HG03196 (cell line): ENCODE data around the gene PARD3.

ENCODE experiments used
- ATAC-seq: cut with Tn5 transposase; IDR thresholded peaks from one replicate; pipeline ENCODE4 v1.9.1; 2021; ENCODE audit not compliant: unreplicated experiment

Gene PARD3

DNA sequence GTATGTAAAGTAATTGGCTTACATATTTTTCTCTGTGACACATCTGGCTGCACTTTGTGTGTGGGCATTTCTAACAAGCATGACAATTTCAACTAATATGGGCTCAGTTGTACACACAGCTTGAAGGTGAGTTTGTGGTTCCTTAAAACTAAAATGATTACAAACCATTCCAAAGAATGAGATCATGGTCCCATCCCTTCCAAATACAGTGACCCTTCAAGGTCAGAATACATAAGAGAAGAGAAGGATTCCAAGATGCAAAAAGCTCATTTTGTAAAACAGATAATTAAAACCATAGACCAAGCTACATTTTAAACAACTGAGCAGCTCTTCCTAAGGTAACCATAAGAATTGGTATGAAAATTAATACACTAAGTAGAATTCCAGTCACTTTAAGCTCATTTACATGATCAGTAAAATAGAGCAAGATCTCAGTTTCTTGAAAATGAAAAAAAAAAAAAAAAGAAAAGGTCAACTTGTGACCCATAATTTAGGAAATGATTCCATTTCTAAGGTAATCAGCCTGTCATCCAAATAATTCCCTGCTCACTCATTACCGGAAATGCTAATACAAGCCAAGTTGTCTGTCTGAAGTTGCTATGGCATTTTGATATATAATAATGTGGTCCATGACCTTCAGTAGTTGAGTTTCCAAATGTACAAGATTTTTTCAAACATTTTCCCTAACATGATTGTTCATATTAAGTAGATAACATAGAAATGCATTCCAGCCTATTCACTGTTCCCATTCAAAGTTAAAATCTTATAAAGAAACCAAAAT is 688.5 kb downstream of the PARD3 start:
- ATAC-seq = no peak

DNA sequence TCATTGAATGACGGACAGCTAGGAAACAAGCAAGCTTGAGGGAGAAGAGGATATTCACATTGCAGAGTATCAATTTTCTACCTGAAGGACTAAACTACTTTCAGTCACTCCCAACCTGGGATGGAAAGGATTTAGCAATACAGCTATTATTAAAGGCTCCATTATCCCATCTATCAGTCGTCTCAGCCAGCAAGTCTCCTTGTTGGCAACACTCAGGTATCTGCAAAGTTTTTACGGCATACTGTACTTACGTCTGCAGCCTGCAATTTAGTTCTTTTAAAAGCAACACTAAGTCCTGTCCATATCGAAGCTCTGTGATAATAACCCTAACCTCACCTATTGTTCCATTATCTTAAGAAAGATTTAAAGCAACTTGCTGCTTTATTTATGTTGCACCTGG is 689.4 kb downstream of the PARD3 start:
- ATAC-seq = no peak

DNA sequence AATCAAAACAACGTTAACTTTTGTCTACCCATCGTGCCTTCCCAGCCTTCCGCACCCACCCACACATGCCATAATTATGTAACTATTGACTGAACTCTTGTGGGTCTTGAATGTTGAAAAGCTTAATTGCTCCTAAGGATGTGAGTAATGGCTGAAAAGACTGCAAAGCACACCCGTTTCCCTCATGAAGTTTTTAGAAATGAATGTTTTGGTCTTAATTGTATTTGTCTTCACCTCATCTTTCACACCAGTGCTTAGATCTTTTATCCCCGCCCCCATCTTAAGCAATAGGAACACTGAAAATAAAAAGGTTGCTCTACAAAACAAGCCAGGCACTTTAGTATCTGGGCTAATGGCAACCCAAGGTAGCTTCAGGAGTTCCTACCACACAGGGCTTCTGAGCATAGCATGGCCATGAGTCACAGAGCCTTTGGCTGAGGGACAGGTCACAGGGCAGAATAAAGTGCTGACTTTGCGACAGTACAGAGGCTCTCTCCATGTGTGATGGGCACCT is 690.5 kb downstream of the PARD3 start:
- ATAC-seq = no peak

DNA sequence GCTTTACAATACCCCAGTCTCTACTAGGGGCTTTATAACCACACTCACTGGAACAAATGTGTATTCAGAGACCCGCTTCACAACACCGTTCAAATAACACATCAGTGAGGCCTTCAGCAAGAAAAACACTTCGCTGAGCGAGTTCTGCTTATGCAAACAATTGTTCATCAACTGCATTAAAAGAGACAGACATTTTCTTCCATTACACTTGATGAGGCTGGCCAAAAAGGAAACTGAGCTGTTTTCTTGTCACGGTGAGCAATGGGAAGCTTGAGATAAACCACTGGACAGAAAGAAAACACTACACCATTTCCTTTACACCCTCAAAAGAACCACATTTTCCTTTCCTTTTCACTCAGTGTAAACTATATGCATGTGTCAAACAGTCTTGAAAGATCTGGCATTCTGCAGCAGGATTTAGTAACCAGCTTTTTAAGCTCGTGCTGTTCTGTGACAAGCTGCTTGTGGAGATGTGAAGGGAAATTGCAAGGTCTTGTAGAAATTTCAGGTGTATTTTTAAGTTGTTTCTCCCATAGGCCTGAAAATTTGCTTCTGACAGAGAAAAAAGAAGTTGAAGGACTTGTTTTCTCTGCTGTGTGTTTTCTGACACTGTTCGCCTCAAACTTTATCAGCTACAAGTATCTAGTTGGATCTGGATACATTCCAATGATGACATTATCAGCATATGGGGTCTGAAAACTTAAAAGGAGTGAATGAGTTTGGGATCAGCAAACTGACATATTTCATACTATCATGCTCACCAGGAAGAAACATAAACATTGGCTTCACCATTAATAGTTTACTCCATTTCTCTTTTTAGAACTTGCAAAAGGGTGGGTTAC is 693.1 kb downstream of the PARD3 start:
- no peak for ATAC-seq

DNA sequence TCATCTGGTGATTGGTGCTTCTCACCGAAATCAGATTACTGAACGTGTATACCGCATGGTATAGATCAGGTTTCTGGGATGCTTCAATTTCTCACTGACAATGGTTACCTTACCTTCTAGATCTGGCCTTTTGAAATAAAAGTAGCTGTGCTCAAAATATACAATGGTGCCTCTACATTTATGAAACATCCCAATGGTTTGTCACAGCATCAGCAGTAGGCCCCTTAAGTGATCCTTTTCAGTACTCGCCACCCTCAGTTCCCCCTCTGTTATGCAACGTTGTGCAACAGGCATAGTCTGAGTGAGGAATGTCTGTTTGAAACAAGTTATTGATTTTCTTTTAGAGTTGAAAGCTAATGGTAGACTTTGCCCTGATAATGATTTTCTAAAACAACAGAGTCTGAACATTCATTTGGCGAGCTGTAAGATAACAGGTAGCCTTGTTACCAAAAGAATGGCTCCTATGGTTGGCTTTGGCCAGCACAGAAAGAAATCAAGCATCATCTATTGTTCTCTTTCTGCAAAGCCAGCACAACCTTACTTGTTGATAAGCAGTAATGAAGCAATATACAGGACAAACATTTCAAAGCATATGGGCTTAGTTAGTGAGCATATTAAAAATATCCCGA is 693.9 kb downstream of the PARD3 start:
- no peak for ATAC-seq

DNA sequence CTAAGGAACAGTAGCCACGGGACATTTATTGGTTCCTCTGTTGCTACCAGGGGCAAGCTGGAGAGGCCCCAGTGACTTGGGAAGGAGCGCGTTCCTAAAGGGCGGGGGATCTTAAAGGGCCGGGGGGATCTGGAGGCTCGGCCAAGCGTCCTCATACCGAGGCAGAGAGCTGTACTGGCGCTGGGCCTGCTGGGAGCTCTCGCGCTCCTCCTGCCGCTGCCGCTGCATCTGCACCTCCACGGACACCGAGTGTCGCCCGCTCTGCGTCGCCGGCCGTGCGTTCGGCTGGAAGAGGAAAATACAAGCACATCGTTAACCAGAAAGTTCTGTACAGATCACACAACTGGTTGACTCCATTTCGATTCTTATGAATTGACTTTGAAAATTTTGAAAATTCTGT is 695.6 kb downstream of the PARD3 start:
- no peak for ATAC-seq

DNA sequence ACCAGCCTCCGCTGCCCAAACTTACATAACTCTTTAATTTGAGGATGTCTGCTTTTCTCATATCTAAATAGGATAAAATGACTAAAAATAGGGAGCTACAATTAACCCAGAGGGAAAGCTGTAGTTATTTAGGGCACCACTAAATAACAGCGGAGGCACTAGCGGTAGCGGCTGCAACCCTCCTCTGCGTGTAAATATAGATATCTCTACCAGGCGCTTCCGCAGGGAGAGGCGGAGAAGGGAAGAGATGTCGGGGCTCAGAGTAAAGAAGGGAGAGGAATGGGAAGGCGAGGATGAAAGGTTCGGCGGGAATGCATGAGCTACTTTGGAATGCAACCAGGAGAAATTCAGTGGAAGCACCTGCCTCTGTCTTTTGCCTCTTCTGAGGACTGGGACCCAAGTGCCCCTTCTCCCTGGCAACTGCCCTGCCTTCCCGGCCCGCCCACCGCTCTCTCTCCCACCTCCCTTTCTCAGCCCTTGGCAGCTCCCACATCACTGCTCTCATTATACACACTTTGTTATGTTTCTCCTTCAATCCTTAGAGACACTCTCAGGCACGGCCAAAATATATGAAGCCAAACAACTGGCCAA is 698.3 kb downstream of the PARD3 start:
- ATAC-seq = no peak

DNA sequence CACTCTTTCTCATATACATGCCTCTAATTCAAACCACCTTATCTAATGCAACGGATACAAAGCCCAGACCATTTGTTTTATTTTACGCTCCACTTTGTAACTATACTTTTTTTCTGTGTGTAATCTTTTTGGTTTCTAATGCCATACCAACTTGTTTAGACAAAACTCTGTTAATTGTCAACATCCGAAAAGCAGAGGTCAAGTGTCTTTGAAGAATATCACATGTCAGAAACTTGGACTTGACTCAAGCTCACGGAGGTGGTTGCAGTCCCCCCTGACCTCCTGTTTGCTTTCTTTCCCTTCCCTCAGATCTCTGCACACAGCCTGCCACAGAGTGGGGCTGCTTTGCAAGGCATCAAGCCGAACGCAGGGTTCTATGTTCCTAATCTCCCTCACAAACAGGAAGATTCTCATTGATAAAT is 698.9 kb downstream of the PARD3 start:
- ATAC-seq = no peak

DNA sequence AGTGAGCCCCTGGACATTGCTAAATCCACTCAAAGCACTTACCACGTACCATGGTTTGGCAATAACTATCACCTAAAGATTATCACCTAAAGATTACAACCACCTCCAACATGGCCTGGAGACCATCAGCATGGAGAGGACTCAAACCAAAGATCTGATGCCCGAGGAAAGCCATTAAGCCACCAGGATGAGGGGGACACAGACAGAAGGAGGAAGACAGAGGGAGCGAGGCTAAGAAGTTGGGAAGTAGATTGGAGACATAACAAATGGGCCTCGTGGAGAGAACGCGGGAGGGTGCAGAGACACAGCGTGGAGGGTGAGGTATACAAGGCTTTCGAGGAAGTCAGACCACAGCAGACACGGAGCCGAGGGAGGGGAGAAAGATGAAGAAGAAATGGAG is 700.2 kb downstream of the PARD3 start:
- no peak for ATAC-seq

DNA sequence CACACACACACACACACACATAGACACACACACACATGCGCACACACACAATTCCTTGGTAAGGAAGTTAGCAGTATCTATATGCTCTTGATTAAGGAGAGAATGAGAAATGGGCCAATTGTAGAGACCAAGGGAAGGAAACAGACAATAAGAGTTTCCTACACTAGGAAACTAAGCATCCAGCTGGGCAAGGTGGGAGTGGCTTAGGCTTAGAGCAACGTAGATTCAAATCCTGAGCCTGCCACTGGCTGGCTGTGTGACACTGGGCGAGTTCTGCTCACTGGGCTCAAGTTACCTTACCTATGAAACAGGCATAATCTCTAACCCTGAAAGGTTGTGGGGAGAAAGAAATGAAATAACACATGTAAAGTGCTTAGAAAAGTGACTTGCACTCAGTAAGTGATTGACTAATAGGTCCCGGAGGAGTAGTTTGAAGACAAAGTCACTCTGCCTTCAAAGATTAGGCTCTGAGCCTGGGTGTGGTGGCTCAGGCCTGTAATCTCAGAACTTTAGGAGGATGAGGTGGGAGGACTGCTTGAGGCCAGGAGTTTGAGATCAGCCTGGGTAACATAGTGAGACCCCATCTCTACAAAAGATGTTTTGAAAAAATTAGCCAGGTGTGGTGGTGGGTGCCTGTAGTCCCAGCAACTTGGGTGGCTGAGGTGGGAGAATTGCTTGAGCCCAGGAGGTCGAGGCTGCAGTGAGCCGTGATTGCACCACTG is 701.4 kb downstream of the PARD3 start:
- ATAC-seq = no peak

DNA sequence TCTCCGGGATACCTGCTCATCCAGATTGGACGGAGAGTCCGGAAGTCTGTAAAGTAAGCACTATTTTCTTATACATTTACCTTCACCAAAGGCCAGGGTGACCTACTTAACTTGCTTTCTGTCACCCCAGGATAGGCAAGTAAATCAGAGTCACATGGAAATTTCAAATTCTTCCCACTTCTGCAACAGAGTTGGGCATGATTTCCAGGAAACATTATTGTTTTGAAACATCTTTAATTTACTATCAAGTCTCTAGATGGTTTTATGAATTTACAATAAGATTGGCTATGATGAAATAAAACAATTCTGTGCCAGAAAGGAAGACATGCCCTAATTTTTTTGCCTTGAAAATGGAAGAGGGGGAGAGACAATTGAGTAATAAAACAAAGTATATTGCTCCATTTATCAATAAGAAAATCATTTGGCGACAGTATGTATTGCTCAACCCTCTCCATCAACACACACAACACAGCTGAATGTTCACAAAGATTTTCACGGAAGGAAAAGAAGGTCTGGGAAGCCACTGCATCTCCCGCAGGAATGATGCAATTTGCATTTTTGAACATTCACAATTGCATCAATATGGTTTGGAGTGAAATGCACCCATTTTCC is 702.8 kb downstream of the PARD3 start:
- ATAC-seq = no peak

DNA sequence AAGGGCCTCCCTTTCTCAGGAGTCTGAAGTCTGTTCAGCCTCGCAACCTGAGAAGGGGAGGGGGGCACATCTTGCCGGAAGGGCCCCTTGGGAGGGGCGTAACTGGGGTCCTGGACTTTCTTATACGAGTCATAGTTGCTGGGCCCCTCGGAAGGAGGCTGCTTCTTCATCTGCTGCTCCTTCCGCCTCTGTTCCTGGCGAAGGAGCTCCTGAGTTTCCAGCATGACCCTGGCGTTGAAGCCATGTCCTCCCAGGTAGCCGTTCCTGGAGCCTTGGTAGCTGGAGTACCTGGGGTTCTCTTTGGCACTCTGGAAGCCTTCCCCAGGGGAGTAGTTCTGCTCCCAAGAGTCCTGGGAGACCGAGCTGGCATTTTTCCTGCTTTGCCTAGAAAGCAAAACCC is 703.9 kb downstream of the PARD3 start:
- ATAC-seq = no peak

DNA sequence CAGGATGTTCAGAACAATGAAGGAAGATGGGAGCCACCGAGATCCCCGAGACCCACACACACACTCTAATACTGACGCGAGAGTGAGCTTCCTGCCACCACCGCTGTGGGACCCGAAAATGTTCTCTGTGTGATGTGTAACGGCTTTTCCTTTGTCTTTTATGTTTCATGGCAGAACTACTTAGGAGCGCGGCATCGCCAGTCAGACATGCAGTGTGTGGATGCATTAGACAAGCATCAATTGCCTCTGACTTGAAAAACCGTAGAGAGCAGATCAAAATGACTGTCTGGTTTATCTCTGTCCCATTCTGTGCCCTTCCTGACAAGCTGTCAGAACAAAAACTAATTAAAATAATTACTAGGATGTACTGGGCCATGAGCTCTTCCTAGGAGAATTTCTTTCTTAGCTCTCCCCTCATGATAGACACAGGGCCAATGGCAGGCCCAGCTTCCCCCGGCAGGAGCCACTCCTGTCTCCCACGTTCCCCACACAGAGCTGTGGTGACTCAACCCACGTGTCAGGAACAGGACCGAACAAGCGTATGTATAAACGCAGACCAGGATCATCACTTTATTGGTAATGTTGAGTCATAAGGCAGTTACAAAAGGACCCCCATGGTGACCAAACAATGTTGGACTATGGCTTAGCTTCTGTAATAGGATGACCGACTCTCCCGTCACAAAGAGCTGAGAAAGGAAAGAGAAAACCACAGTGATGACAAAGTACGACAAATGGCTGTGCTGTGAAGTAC is 705.0 kb downstream of the PARD3 start:
- no peak for ATAC-seq

DNA sequence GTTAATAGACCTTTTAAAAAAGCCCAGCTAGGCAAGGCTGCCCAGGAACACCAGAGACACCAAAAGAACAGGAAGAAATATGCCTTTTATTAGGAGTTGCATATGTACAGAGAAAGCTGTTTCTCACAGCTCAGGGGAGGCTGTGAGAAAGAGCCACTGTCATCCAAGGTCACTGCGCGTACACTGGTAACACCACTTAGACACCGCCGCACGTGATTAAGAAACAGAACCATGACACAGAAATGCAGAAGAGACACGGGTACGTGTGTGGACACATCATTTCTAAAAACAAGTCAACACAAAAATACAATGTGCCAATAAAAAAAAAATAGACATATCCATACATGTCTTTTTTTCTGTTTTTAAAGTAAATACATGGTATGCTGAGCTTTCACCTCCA is 705.6 kb downstream of the PARD3 start:
- ATAC-seq = no peak

DNA sequence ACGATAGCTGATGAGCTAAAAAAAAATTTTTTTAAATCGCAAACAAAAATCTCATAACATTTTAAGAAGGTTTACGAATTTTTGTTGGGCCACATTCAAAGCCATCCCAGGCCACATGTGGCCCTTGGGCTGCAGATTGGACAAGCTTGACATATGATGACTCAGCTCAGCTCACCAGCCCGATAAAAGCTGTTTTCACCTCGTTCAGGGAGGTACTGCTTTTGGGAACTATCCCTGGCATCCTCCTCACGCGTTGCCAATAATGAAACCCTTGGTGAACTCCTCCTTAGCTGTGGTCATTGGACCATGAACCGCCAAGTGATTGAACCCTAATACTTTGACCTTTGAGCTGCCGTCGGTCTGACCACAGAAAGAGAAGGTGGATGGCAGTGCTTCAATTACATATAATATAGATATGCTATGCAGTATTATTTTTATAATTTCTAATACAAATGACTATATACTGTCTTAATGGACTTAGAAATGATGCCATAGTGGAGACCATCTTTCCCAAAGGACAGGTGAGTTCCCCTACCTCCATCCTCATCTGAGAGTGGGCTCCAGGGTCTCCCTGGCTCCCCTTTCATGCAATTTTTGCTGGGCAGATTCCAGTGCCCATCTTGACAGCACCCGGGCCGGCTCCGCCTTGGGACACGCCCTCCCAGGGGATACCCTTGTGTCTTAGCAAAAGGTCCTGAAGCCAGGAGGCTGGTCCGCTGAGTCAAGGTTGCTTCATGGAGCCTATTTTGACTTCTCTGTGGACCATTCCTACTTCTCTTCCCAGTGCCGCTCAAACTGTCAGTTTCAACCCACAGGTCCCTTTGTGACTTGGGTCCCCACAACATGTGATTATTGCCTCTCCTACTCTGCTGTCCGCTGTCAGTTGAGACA is 707.2 kb downstream of the PARD3 start:
- no peak for ATAC-seq

DNA sequence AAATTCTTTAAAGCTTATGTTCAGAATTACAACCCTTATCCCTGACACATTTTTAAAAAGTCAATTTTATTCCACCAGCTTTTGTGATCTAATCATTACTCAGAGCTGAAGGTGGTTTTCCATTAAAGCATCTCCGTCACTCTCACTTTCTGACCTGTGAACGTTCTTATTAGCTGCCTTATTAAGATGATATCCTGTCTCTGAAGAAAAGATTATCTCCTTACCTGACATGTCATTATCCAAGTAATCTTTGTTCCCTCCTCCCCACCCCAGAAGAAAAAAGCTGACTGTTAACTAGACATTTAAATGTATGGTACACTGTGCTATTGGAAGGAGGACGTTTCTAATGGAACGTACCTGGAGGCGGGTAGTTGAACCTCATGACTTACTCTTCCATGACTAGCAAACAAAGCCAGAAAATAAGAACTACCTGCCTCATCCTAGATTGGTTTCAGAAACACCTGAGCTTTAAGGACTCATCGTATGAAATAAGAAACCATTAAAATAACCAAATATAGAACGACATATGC is 708.7 kb downstream of the PARD3 start:
- no peak for ATAC-seq

DNA sequence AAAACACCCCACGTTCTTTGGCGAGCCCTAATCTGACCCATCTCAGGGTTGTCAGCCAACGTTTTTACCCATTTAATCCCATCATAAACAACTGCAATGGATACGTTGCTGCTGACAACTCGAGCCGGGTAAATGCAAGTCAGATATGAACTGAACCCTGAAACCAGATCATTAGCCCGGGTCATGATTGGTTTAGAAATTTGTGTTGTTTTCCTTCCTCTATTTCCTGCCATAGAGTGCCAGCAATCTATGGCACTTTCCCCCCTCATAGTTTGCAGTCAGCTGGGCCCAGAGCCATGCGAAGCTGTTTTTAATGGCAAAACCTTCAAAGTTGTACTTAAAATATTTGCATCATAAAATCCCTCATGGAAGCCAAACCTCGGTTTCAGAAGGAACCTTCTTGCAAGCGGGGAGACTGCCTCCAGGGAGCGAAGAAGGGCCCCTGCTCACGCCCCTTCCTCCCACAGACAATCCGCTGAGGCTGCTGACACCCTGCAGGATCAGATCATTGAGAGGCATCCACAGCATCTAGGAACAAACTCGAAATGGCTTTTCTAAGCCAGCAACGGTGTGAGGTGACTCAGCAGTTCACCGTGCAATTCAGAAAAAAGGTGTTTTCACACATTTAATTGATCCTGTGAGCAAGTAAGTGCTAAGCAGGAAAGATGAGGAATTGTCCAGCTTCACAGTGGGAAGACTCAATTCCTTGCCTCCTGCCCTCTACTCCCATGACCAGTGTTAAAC is 710.1 kb downstream of the PARD3 start:
- ATAC-seq = no peak
